ENCODE results near the gene SARDH. TPM values are rescaled to one million over a fixed set of nuclear protein-coding genes. Genes with fewer than 3 reads are reported as not detected.

SARDH gene
- total RNA-seq, 6 experiments from 2014 or later = 67.3 to 183 (median 101) TPM

DNA sequence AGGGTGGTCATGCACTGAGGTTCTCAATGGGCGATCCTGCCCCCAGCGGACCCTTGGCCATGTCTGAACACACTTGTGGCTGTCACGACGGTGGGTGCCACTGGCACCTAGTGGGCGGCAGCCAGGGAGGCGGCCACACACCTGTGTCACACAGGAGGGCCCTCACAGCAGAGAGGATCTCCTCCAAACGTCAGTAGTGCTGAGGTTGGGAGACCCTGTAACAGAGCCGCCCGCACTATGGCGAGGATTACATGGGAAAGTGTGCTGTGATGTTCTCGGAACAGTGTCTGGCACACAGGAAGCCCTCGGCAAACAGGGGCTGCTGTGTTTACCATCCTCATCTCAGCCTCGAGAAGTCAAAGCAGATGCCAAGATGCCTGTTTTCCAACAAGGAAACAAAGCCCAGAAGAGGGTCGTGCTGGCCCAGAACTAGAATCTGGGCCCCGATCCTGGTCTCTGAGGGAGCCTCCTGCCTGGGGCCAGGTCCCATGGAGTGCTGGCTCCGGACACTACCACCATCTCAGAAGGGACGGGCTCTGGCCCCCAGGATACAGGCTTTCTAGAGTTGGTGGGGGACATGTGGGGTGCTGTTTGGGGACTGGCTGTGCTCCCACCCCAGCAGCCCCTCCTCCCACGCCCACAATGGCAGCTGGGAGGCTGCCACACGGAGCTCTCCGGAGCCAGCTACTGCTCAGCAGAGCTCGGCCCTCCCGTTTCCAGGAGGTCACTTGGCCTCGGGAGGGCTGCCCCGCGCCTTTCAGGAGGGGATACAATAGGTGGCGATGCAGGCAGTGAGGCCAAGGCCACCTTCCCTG is 53.8 kb downstream of the SARDH start:
- no peak for DNase-seq
- intact Hi-C loops (cut with DNase I) = no loop called here
- H3K27ac ChIP-seq = peak overlapping the region in 2 of 3 donors; percentile 4 to 77
- no peak for ATAC-seq
- no peaks in the 10 kb centered on the region for H3K9me3 ChIP-seq
- H3K4me3 ChIP-seq = no peak overlapping the region
- H3K4me1 ChIP-seq = no peaks in the 10 kb centered on the region
- H3K27me3 ChIP-seq = no peaks in the 10 kb centered on the region
- TF ChIP-seq CTCF (IDR thresholded peaks at IDR 0.05) (no peak), POLR2A (IDR thresholded peaks at IDR 0.05) (no peak)
- WGBS (ENCODE audit: insufficient coverage, low coverage, low lambda C conversion rate, missing lambda C conversion rate) = 67% methylated on average over 3 of the region's 26 CpGs
- H3K36me3 ChIP-seq = peaks cover 0 to 46% (median 18%) of the 10 kb centered on the region in 4 donors

DNA sequence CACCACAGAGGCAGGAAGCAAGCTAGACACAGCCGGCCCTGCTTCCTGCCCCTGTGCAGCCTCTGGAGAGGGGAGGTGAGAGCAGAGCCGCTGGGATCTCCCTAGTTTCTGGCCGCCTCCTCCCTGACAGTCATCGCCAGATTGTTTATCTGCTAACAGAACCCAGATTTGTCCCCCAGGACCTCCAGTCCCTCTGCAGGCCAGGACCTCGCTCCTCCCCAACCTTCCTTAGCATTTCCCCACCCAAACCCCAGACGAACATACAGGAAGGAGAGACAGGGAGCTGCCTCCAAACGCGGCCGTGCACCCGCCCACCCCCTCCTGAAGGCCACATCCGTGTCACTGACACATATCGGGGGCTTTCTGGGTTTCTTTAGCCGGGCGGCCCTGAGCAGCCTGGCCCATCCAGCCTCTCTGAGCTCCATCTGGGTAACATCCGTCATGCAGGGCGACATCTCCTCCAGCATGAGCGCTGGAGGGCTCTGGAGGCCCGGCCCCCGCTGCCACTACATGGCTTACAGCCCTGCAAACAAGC is 54.5 kb downstream of the SARDH start:
- TF ChIP-seq CTCF (IDR thresholded peaks at IDR 0.05) = no peak
- no peak for TF ChIP-seq POLR2A (IDR thresholded peaks at IDR 0.05)
- H3K9me3 ChIP-seq = no peaks in the 10 kb centered on the region
- WGBS (ENCODE audit: insufficient coverage, low coverage, low lambda C conversion rate, missing lambda C conversion rate) = 55% methylated on average over 8 of the region's 19 CpGs
- no peaks in the 10 kb centered on the region for H3K4me1 ChIP-seq
- H3K27ac ChIP-seq = peak overlapping the region in 2 of 3 donors; percentile 4 to 77
- ATAC-seq = peak; percentile 45 to 72 (median 54)
- no peak overlapping the region for H3K4me3 ChIP-seq
- no peaks in the 10 kb centered on the region for H3K27me3 ChIP-seq
- peak in 2 of 3 donors; percentile 52 to 60 for DNase-seq
- H3K36me3 ChIP-seq = peaks cover 0 to 42% (median 16%) of the 10 kb centered on the region in 4 donors
- intact Hi-C loops (cut with DNase I) = no loop called here

DNA sequence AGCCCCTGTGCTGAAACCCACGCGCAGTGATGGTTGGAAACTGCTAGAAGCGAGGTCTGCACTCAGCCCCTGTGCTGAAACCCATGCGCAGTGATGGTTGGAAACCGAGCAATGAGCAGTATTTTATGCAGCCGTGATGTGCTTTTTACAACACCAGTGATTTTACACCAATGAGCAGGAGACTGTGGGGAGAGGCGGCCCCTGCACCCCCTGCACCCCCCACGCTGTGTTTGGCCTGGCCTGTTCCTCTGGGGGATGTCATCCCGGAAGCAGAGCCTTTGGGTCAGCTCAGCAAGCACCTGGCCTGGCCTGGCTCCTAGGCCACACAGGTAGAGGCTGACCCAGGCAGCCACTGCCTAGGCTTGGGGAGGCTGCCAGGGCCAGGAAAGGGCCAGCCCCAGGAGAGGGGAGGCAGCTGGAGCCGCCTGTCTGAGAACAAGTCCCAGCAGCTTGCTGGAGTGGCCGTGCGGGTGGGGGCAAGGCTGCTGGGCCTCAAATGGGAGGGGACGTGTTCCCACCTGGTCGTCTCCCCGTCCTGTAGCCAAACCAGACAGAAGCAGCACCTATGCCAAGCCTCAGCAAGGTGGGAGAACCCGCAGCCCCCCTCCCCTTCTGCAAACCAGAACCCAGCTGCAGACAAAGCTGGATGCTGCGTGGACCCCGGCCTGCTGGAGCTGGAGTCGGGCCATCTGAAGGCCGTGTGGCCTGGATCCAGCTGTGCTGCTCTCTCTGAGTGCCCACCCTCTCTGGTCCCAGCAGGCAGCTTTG is 55.1 kb downstream of the SARDH start:
- no peaks in the 10 kb centered on the region for H3K9me3 ChIP-seq
- peak overlapping the region; percentile 4 to 70 (median 10) for H3K27ac ChIP-seq
- DNase-seq = peak in 1 of 3 donors; percentile 50
- H3K4me1 ChIP-seq = no peaks in the 10 kb centered on the region
- ATAC-seq = no peak
- no peak for TF ChIP-seq CTCF (IDR thresholded peaks at IDR 0.05)
- TF ChIP-seq POLR2A (IDR thresholded peaks at IDR 0.05) = no peak
- H3K36me3 ChIP-seq = peaks cover 0 to 40% (median 16%) of the 10 kb centered on the region in 4 donors
- intact Hi-C loops (cut with DNase I) = no loop called here
- 86% methylated on average over 6 of the region's 20 CpGs for WGBS (ENCODE audit: insufficient coverage, low coverage, low lambda C conversion rate, missing lambda C conversion rate)
- H3K4me3 ChIP-seq = no peak overlapping the region
- H3K27me3 ChIP-seq = no peaks in the 10 kb centered on the region

DNA sequence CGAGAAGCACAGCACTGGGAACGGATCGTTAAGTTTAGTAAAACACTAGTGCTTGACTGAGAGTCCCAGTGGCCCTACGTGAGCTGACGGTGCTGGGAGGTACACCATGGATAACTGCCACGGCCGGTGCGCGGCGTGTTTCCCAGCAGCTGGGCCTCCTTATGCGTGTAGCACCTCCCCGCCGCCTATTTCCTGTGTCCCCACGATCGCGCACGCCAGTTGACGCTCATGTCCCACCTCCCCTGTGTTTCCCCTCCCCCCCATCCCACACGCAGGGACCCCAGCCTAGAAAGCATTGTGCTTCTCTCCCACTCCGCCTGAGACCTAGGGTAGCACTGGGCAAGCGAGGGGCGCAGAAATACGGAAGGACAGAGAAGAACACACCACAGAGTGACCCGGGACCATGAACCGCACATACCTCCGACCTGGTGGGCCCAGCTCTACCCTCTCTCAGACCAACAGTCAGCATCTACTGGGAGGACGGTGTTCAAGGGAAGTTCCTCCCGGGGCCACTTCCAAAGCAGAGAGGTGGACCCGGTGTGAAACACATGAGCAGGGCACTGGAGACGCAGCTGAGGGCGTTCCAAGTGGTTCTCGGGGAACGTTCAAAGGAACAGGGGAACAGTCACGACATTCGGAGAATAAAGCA is 56.4 kb downstream of the SARDH start:
- ATAC-seq (no peak), DNase-seq (peak in 1 of 3 donors; percentile 40)
- intact Hi-C loops (cut with DNase I) = no loop called here
- H3K36me3 ChIP-seq = peaks cover 0 to 40% (median 16%) of the 10 kb centered on the region in 4 donors
- H3K4me3 ChIP-seq = no peak overlapping the region
- TF ChIP-seq POLR2A (IDR thresholded peaks at IDR 0.05) (no peak), CTCF (IDR thresholded peaks at IDR 0.05) (no peak)
- H3K4me1 ChIP-seq = no peaks in the 10 kb centered on the region
- no peaks in the 10 kb centered on the region for H3K27me3 ChIP-seq
- no peaks in the 10 kb centered on the region for H3K9me3 ChIP-seq
- 88% methylated on average over 13 of the region's 35 CpGs for WGBS (ENCODE audit: insufficient coverage, low coverage, low lambda C conversion rate, missing lambda C conversion rate)
- H3K27ac ChIP-seq = no peak overlapping the region

All from right lobe of liver (tissue), 6 donors.